ENCODE results near the gene SPEF2.

GRCh38 chr5:35820735-35821134 is 203.1 kb downstream of the SPEF2 start:
- TF ChIP-seq CREB1 (CRISPR knock-in tag; IDR thresholded peaks at IDR 0.05) (no peak), CTCF (IDR thresholded peaks at IDR 0.05) (no peak), SP1 (CRISPR knock-in tag; conservative IDR thresholded peaks at IDR 0.05) (no peak), OVOL2 (CRISPR knock-in tag; IDR thresholded peaks at IDR 0.05; ENCODE audit: borderline replicate concordance) (no peak), ATF3 (CRISPR knock-in tag; conservative IDR thresholded peaks at IDR 0.05) (no peak), ESRRA (CRISPR knock-in tag; IDR thresholded peaks at IDR 0.05; ENCODE audit: borderline replicate concordance) (no peak), FOXJ3 (CRISPR knock-in tag; IDR thresholded peaks at IDR 0.05; ENCODE audit: borderline replicate concordance) (no peak), HMGA2 (CRISPR knock-in tag; IDR thresholded peaks at IDR 0.05) (no peak)
- TF ChIP-seq, protein P1, sequence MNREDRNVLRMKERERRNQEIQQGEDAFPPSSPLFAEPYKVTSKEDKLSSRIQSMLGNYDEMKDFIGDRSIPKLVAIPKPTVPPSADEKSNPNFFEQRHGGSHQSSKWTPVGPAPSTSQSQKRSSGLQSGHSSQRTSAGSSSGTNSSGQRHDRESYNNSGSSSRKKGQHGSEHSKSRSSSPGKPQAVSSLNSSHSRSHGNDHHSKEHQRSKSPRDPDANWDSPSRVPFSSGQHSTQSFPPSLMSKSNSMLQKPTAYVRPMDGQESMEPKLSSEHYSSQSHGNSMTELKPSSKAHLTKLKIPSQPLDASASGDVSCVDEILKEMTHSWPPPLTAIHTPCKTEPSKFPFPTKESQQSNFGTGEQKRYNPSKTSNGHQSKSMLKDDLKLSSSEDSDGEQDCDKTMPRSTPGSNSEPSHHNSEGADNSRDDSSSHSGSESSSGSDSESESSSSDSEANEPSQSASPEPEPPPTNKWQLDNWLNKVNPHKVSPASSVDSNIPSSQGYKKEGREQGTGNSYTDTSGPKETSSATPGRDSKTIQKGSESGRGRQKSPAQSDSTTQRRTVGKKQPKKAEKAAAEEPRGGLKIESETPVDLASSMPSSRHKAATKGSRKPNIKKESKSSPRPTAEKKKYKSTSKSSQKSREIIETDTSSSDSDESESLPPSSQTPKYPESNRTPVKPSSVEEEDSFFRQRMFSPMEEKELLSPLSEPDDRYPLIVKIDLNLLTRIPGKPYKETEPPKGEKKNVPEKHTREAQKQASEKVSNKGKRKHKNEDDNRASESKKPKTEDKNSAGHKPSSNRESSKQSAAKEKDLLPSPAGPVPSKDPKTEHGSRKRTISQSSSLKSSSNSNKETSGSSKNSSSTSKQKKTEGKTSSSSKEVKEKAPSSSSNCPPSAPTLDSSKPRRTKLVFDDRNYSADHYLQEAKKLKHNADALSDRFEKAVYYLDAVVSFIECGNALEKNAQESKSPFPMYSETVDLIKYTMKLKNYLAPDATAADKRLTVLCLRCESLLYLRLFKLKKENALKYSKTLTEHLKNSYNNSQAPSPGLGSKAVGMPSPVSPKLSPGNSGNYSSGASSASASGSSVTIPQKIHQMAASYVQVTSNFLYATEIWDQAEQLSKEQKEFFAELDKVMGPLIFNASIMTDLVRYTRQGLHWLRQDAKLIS (CRISPR knock-in tag; IDR thresholded peaks at IDR 0.05; ENCODE audit: borderline replicate concordance): no peak
- TF ChIP-seq, protein P2, sequence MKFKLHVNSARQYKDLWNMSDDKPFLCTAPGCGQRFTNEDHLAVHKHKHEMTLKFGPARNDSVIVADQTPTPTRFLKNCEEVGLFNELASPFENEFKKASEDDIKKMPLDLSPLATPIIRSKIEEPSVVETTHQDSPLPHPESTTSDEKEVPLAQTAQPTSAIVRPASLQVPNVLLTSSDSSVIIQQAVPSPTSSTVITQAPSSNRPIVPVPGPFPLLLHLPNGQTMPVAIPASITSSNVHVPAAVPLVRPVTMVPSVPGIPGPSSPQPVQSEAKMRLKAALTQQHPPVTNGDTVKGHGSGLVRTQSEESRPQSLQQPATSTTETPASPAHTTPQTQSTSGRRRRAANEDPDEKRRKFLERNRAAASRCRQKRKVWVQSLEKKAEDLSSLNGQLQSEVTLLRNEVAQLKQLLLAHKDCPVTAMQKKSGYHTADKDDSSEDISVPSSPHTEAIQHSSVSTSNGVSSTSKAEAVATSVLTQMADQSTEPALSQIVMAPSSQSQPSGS (CRISPR knock-in tag; IDR thresholded peaks at IDR 0.05; ENCODE audit: borderline replicate concordance, low read depth): no peak
